Endodermal cell (in vitro differentiated cells): ENCODE data around the gene MBNL3. TPM values are rescaled to one million over a fixed set of nuclear protein-coding genes. Genes with fewer than 3 reads are reported as not detected.
A peak's percentile ranks its signal among the peaks of the same experiment; 100 is the strongest.

Experiments
- DNase-seq: peaks from one replicate; pipeline ENCODE4 v3.0.0-alpha.2; 2017
- H3K27ac ChIP-seq: 2 replicates; pipeline ENCODE4 v1.5.1; 2013; ENCODE audit warnings: mild to moderate bottlenecking, low read depth, low read length, moderate library complexity
- H3K27me3 ChIP-seq: 2 replicates; pipeline ENCODE4 v1.6.1; 2013; ENCODE audit warnings: mild to moderate bottlenecking, low read length, moderate library complexity; ENCODE audit not compliant: insufficient read depth, control insufficient read depth, poor library complexity, severe bottlenecking
- H3K36me3 ChIP-seq: 2 replicates; pipeline ENCODE4 v1.7.0; 2013; ENCODE audit warnings: mild to moderate bottlenecking, low read length, moderate library complexity; ENCODE audit not compliant: control insufficient read depth, insufficient read depth
- H3K4me1 ChIP-seq: one replicate; pipeline ENCODE4 v1.7.0; 2013; ENCODE audit warnings: low read length; ENCODE audit not compliant: control insufficient read depth, insufficient read depth
- H3K4me3 ChIP-seq: 2 replicates; pipeline ENCODE4 v1.5.1; 2013; ENCODE audit warnings: mild to moderate bottlenecking, low read length, moderate library complexity
- H3K9ac ChIP-seq: 2 replicates; pipeline ENCODE4 v1.6.1; 2013; ENCODE audit warnings: mild to moderate bottlenecking, low read length, moderate library complexity; ENCODE audit not compliant: poor library complexity, severe bottlenecking; ENCODE audit errors: extremely low read depth
- H3K9me3 ChIP-seq: 2 replicates; pipeline ENCODE4 v1.6.1; 2013; ENCODE audit warnings: mild to moderate bottlenecking, low read length, moderate library complexity; ENCODE audit not compliant: control insufficient read depth
- H3K27ac Mint-ChIP-seq: 2 replicates; pipeline ENCODE4 v1.8.0; 2020; ENCODE audit warnings: mixed read lengths
- H3K27me3 Mint-ChIP-seq: 2 replicates; pipeline ENCODE4 v1.8.0; 2021; ENCODE audit warnings: mild to moderate bottlenecking, mixed read lengths; ENCODE audit not compliant: insufficient read depth
- H3K36me3 Mint-ChIP-seq: 2 replicates; pipeline ENCODE4 v1.8.0; 2020; ENCODE audit warnings: low read depth, mixed read lengths
- H3K4me1 Mint-ChIP-seq: 2 replicates; pipeline ENCODE4 v1.8.0; 2020; ENCODE audit warnings: mixed read lengths
- H3K4me3 Mint-ChIP-seq: 2 replicates; pipeline ENCODE4 v1.8.0; 2020; ENCODE audit warnings: mild to moderate bottlenecking, moderate library complexity, mixed read lengths
- H3K9me3 Mint-ChIP-seq: 2 replicates; pipeline ENCODE4 v1.8.0; 2020; ENCODE audit warnings: mild to moderate bottlenecking, mixed read lengths
- WGBS, 2 experiments: methylation state at CpG; one replicate each; pipeline versions ENCODE4 v1.1.5 to v1.1.7; 2013; ENCODE audit warnings: missing lambda C conversion rate in 2 of 2, mixed read lengths in 1 of 2; ENCODE audit not compliant: insufficient coverage in 1 of 2, insufficient read length in 1 of 2; 5-methylcytosine and 5-hydroxymethylcytosine counted together
- total RNA-seq, 2 donors: library from RNA; stranded (reverse); fragmentation: NEBNext Ultra II Directional in 1 of 2; extraction: Animal tissue kit (Norgen Biotek cat#: 25700) in 1 of 2; gene quantifications; 2 replicates in 1 of 2; 3 replicates in 1 of 2; pipeline ENCODE4 v1.2.1, GENCODE V29; 2021
- TF ChIP-seq, protein P1 (sequence below): fragments of 200-600 bp; sonication (generic); conservative IDR thresholded peaks from 2 replicates; pipeline ENCODE4 v1.5.0; 2021; ENCODE audit warnings: antibody characterized with exemption, mild to moderate bottlenecking

Gene MBNL3
- total RNA-seq, 2 donors from 2014 or later: 17.0 to 33.4 TPM

DNA sequence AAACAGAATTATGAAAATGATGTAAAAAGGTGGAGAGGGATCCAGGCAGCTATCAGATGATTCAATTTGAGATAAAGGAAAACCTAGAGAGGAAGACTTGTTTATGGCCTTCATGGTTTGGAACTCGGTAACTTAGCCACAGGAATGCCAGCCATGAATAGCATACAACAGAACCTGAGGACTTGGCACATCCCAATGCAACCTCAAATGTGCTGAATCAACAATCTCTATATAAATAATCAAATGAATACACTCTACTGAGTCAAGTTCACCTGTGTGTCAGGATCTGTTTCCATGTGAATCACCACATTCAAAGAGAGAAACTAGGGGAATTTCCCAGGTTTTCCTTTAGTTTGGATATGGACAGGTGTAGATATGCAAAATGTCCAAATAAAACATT lies 86.9 kb downstream of the MBNL3 start:
- Mint-ChIP-seq H3K27ac (no peak overlapping the region), H3K9me3 (no peaks in the 10 kb centered on the region), H3K27me3 (no peaks in the 10 kb centered on the region), H3K4me1 (peaks cover 11% of the 10 kb centered on the region), H3K4me3 (no peak overlapping the region), H3K36me3 (peaks cover 19% of the 10 kb centered on the region)
- H3K27me3 ChIP-seq: no peaks in the 10 kb centered on the region
- WGBS, 2 experiments: 87% methylated on average over 1 of the region's 1 CpG; no CpG with 5 or more reads in 1 of the 2 experiments
- H3K4me3 ChIP-seq: no peak overlapping the region
- no peak overlapping the region for H3K27ac ChIP-seq
- no peak for DNase-seq
- peaks cover 8% of the 10 kb centered on the region for H3K36me3 ChIP-seq
- H3K9me3 ChIP-seq: no peaks in the 10 kb centered on the region
- no peaks in the 10 kb centered on the region for H3K4me1 ChIP-seq
- TF ChIP-seq, protein P1, sequence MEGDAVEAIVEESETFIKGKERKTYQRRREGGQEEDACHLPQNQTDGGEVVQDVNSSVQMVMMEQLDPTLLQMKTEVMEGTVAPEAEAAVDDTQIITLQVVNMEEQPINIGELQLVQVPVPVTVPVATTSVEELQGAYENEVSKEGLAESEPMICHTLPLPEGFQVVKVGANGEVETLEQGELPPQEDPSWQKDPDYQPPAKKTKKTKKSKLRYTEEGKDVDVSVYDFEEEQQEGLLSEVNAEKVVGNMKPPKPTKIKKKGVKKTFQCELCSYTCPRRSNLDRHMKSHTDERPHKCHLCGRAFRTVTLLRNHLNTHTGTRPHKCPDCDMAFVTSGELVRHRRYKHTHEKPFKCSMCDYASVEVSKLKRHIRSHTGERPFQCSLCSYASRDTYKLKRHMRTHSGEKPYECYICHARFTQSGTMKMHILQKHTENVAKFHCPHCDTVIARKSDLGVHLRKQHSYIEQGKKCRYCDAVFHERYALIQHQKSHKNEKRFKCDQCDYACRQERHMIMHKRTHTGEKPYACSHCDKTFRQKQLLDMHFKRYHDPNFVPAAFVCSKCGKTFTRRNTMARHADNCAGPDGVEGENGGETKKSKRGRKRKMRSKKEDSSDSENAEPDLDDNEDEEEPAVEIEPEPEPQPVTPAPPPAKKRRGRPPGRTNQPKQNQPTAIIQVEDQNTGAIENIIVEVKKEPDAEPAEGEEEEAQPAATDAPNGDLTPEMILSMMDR: no peak
- H3K9ac ChIP-seq: no peak overlapping the region

- Mint-ChIP-seq H3K36me3 (peaks cover 14% of the 10 kb centered on the region), H3K4me3 (no peak overlapping the region), H3K27ac (no peak overlapping the region), H3K4me1 (peaks cover 11% of the 10 kb centered on the region), H3K27me3 (no peaks in the 10 kb centered on the region), H3K9me3 (no peaks in the 10 kb centered on the region)
- Histone ChIP-seq H3K36me3 (peaks cover 8% of the 10 kb centered on the region), H3K4me3 (no peak overlapping the region), H3K27ac (no peak overlapping the region), H3K27me3 (no peaks in the 10 kb centered on the region), H3K4me1 (no peaks in the 10 kb centered on the region), H3K9ac (no peak overlapping the region), H3K9me3 (no peaks in the 10 kb centered on the region)
- WGBS, 2 experiments: no CpG with 5 or more reads among the region's 1 CpG
- DNase-seq: no peak
- TF ChIP-seq, protein P1: no peak
These were observed 88.1 kb downstream of the MBNL3 start for GRCh38 chrX:132400706-132401105.

DNA sequence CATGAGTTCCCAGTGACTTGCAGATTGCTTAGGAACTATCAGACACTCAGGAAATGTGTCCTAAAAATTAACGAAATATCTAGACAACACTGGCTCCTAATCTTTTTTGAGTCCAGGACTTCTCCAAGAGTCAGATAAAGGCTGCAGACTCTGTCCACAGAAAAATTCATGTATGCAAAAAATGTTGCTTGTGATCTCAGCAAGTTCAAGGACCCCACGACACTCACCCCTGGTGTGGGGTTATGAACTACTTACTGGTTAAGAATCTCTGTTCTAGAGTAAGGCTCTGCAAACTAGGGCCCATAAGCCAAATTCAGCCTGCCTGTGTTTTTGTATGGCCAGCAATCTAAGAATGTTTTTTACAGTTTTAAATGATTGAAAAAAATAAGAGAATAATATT lies 93.2 kb downstream of the MBNL3 start:
- Mint-ChIP-seq H3K27ac (peak overlapping the region; percentile 41), H3K9me3 (no peaks in the 10 kb centered on the region), H3K4me1 (peaks cover 21% of the 10 kb centered on the region), H3K27me3 (no peaks in the 10 kb centered on the region), H3K36me3 (peaks cover 2% of the 10 kb centered on the region), H3K4me3 (no peak overlapping the region)
- TF ChIP-seq, protein P1: no peak
- H3K36me3 ChIP-seq: peaks cover 10% of the 10 kb centered on the region
- DNase-seq: no peak
- H3K9me3 ChIP-seq: no peaks in the 10 kb centered on the region
- H3K27ac ChIP-seq: no peak overlapping the region
- H3K4me3 ChIP-seq: no peak overlapping the region
- no peak overlapping the region for H3K9ac ChIP-seq
- no peaks in the 10 kb centered on the region for H3K27me3 ChIP-seq
- no peaks in the 10 kb centered on the region for H3K4me1 ChIP-seq
- WGBS, 2 experiments: 80 to 100% methylated on average over 1 to 2 of the region's 2 CpGs
